ENCODE measurements around the gene SIPA1L3.

DNA sequence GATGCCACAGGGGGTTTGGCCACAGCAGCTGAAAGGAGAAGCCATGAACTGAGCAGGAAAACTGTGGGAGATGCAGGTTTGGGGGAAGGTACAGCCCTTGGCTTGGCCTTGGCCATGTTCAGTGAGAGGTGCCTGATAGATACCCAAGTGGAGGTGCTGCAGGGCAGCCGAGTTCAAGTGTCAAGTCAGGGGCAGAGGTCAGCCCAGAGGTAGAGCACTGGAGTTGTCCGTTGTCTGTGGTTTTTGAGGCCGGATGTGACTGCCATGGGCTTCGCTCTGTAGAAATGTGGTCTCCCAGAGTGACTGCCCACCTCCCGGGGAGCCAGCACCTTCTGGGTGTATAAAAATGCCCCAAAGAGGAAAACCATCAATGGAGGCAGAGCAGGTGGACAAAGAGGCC lies 251.7 kb downstream of the SIPA1L3 start:
- TF ChIP-seq ESRRG (CRISPR knock-in tag; IDR thresholded peaks at IDR 0.05) (no peak), ZFP30 (CRISPR knock-in tag; IDR thresholded peaks at IDR 0.05) (no peak), RARB (CRISPR knock-in tag; IDR thresholded peaks at IDR 0.05) (no peak), SNAI2 (CRISPR knock-in tag; IDR thresholded peaks at IDR 0.05) (no peak)
- TF ChIP-seq, protein P1, sequence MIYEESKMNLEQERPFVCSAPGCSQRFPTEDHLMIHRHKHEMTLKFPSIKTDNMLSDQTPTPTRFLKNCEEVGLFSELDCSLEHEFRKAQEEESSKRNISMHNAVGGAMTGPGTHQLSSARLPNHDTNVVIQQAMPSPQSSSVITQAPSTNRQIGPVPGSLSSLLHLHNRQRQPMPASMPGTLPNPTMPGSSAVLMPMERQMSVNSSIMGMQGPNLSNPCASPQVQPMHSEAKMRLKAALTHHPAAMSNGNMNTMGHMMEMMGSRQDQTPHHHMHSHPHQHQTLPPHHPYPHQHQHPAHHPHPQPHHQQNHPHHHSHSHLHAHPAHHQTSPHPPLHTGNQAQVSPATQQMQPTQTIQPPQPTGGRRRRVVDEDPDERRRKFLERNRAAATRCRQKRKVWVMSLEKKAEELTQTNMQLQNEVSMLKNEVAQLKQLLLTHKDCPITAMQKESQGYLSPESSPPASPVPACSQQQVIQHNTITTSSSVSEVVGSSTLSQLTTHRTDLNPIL (CRISPR knock-in tag; IDR thresholded peaks at IDR 0.05; ENCODE audit: low read depth): no peak
